ENCODE results near the gene TMEM240. TPM values are rescaled to one million over a fixed set of nuclear protein-coding genes. Genes with fewer than 3 reads are reported as not detected.

The TMEM240 gene
- total and polyA plus RNA-seq, 10 of the 15 experiments (the other 5 are each of a cell fraction or from before 2014, with no cell fraction given), result 0.17 to 0.49 TPM; not detected in 8

- no TSS peak for BruUV-seq (replicated peaks)
- DNase-seq (ENCODE audit: low read depth, low spot score) (no peak), ATAC-seq (no peak), FAIRE-seq (no peak)
- H3K27ac ChIP-seq (ENCODE audit: control insufficient read depth, insufficient read depth), result no peak overlapping the region
- no peaks in the 10 kb centered on the region for H4K20me1 ChIP-seq (ENCODE audit: control insufficient read depth, insufficient read depth)
- H3K27me3 ChIP-seq (replicated peaks in 1 of 2; ENCODE audit: control insufficient read depth in 2 of 2, insufficient read depth in 2 of 2, low read length in 1 of 2), result no peaks in the 10 kb centered on the region
- 87% methylated on average over 23 of the region's 23 CpGs for WGBS (ENCODE audit: insufficient coverage, insufficient replicate concordance, low lambda C conversion rate, missing lambda C conversion rate)
- SMC1A ChIA-PET (ENCODE audit: uncharacterized antibody, unreplicated experiment), result no interaction called here
- H2AFZ ChIP-seq (ENCODE audit: control insufficient read depth, low read depth, low read length), result no peak overlapping the region
- in situ Hi-C loops (cut with MboI), result no loop called here
- H3K9ac ChIP-seq (ENCODE audit: control insufficient read depth, insufficient read depth, low read length), result no peak overlapping the region
- no peaks in the 10 kb centered on the region for H3K79me2 ChIP-seq (ENCODE audit: control insufficient read depth, insufficient read depth, low read length)
- intact Hi-C loops (cut with micrococcal nuclease; ENCODE audit: unreplicated experiment), result no loop called here
- no peaks in the 10 kb centered on the region for H3K9me3 ChIP-seq (replicated peaks; ENCODE audit: control insufficient read depth, insufficient read depth, low read length)
- no peaks in the 10 kb centered on the region; a peak in 2 of 4 replicates for H3K36me3 ChIP-seq (ENCODE audit: control insufficient read depth in 2 of 2, insufficient read depth in 2 of 2, low read length in 1 of 2)
- H3K4me1 ChIP-seq (ENCODE audit: control insufficient read depth, insufficient read depth, low read length), result no peaks in the 10 kb centered on the region
- no peak overlapping the region for H3K4me2 ChIP-seq (ENCODE audit: control insufficient read depth, insufficient read depth)
- no peak overlapping the region for H3K4me3 ChIP-seq
- POLR2A ChIA-PET, result interaction anchor here (0.7 kb wide), 1 partner anchor 10 kb away, joined by 4 read pairs; no protein-coding TSS in a partner anchor
- CTCF ChIA-PET, result no interaction called here
- RAD21 ChIA-PET (ENCODE audit: unreplicated experiment), result interaction anchor here (1.0 kb wide), 1 partner anchor 133 kb away, joined by 3 read pairs; no protein-coding TSS in a partner anchor
- TF ChIP-seq RBBP5 (conservative IDR thresholded peaks at IDR 0.05) (no peak), USF2 (IDR thresholded peaks at IDR 0.05; ENCODE audit: borderline replicate concordance, low read depth, low read length) (no peak), BACH1 (IDR thresholded peaks at IDR 0.05; ENCODE audit: borderline replicate concordance) (no peak), SKIL (IDR thresholded peaks at IDR 0.05; ENCODE audit: low read depth, poor library complexity, severe bottlenecking) (no peak), REST (IDR thresholded peaks at IDR 0.05; ENCODE audit: low read depth, low read length) (no peak), EZH2 (IDR thresholded peaks at IDR 0.05; ENCODE audit: borderline replicate concordance, control insufficient read depth, low read depth, low read length) (no peak), DPF2 (IDR thresholded peaks at IDR 0.05) (no peak), GATAD2B (conservative IDR thresholded peaks at IDR 0.05; ENCODE audit: low read depth) (no peak), ASH2L (IDR thresholded peaks at IDR 0.05; ENCODE audit: borderline replicate concordance, low read depth) (no peak), BCL11A (IDR thresholded peaks at IDR 0.05; ENCODE audit: low read depth, low read length) (no peak), TCF3 (IDR thresholded peaks at IDR 0.05; ENCODE audit: borderline replicate concordance, insufficient read depth, low read depth, low read length) (no peak), CREB1 (IDR thresholded peaks at IDR 0.05; ENCODE audit: low read depth) (no peak), STAT3 (IDR thresholded peaks at IDR 0.05; ENCODE audit: low read depth, low read length) (no peak), E4F1 (IDR thresholded peaks at IDR 0.05; ENCODE audit: borderline replicate concordance, partially characterized antibody) (no peak)
Observed at GRCh38 chr1:1545946-1546737, 5.7 kb upstream of the TMEM240 start.

All from GM12878 (cell line).